PFSK-1 (cell line): ENCODE results near the gene MTCL3.

Experiments
- FOXP2 ChIP-seq: optimal IDR thresholded peaks from 2 replicates; pipeline ENCODE3; 2011; ENCODE audit warnings: borderline replicate concordance, control low read depth, inconsistent platforms; ENCODE audit not compliant: insufficient read depth; ENCODE audit errors: extremely low read length, extremely low read depth
- POLR2AphosphoS5 ChIP-seq: IDR thresholded peaks from 2 replicates; pipeline ENCODE4 v1.6.1; 2012; ENCODE audit warnings: low read depth, mild to moderate bottlenecking, control low read depth, low read length, moderate library complexity
- SIN3A ChIP-seq: IDR thresholded peaks from 2 replicates; pipeline ENCODE4 v1.6.1; 2012; ENCODE audit warnings: mild to moderate bottlenecking, low read length, moderate library complexity, borderline replicate concordance; ENCODE audit not compliant: insufficient read depth
- TAF1 ChIP-seq: IDR thresholded peaks from 2 replicates; pipeline ENCODE4 v1.6.1; 2012; ENCODE audit warnings: low read length, control low read depth, borderline replicate concordance; ENCODE audit not compliant: insufficient read depth
- TF ChIP-seq, protein P1 (sequence below), 2 experiments: IDR thresholded peaks; 2 replicates each; pipeline versions ENCODE4 v1.6.1 to v1.8.0; 2011 to 2012; ENCODE audit warnings: low read depth in 2 of 2, low read length in 2 of 2, control low read depth in 1 of 2, inconsistent platforms in 1 of 2, mild to moderate bottlenecking in 1 of 2, moderate library complexity in 1 of 2; ENCODE audit not compliant: insufficient read depth in 1 of 2

The MTCL3 gene

DNA sequence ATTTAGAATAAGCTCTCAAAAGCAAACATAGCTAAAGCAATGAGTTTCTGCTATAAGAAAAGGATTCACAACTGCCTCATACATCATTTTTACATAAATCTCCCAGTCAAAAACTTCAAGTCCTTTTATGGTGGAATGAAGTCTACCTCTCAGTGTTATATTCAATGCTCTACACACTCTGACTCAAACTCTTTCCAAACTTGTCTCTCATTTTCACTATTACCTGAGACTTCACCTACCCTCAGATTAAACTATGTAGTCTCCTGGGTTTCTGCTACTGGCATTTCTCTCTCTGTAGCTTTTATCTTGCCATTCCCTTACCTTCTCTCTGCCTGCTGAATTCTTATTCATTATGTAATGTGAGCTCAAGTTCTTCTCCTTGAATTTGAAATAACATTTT, 71.4 kb downstream of the MTCL3 start:
- no peak for TF ChIP-seq SIN3A
- no peak for TF ChIP-seq POLR2AphosphoS5
- TF ChIP-seq, protein P1, sequence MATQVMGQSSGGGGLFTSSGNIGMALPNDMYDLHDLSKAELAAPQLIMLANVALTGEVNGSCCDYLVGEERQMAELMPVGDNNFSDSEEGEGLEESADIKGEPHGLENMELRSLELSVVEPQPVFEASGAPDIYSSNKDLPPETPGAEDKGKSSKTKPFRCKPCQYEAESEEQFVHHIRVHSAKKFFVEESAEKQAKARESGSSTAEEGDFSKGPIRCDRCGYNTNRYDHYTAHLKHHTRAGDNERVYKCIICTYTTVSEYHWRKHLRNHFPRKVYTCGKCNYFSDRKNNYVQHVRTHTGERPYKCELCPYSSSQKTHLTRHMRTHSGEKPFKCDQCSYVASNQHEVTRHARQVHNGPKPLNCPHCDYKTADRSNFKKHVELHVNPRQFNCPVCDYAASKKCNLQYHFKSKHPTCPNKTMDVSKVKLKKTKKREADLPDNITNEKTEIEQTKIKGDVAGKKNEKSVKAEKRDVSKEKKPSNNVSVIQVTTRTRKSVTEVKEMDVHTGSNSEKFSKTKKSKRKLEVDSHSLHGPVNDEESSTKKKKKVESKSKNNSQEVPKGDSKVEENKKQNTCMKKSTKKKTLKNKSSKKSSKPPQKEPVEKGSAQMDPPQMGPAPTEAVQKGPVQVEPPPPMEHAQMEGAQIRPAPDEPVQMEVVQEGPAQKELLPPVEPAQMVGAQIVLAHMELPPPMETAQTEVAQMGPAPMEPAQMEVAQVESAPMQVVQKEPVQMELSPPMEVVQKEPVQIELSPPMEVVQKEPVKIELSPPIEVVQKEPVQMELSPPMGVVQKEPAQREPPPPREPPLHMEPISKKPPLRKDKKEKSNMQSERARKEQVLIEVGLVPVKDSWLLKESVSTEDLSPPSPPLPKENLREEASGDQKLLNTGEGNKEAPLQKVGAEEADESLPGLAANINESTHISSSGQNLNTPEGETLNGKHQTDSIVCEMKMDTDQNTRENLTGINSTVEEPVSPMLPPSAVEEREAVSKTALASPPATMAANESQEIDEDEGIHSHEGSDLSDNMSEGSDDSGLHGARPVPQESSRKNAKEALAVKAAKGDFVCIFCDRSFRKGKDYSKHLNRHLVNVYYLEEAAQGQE (IDR thresholded peaks at IDR 0.05; ENCODE audit: insufficient read depth in 1 of 2, low read depth in 2 of 2, low read length in 2 of 2): no peak
- TF ChIP-seq TAF1: no peak
- TF ChIP-seq FOXP2: no peak

DNA sequence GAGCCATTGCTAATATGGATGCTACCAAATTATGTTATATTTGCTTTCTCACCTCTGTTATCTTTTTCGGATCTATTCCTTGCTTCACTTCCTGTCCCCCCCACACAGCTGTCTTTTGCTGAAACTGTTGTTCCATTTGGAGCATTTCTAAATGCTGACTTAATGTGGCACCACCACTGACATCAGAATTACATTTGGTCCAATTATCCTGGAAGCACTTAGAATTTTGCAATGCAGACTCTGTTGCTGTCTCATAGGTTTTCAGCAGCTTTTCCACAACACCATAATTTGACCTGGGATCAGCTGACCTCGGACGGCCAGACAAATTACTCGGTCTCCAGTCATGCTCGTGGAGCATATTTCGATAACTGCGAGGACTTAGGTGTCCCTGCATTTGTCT, 72.8 kb downstream of the MTCL3 start:
- TF ChIP-seq, protein P1 (IDR thresholded peaks at IDR 0.05; ENCODE audit: insufficient read depth in 1 of 2, low read depth in 2 of 2, low read length in 2 of 2): no peak
- no peak for TF ChIP-seq TAF1
- no peak for TF ChIP-seq SIN3A
- no peak for TF ChIP-seq POLR2AphosphoS5
- TF ChIP-seq FOXP2: no peak

DNA sequence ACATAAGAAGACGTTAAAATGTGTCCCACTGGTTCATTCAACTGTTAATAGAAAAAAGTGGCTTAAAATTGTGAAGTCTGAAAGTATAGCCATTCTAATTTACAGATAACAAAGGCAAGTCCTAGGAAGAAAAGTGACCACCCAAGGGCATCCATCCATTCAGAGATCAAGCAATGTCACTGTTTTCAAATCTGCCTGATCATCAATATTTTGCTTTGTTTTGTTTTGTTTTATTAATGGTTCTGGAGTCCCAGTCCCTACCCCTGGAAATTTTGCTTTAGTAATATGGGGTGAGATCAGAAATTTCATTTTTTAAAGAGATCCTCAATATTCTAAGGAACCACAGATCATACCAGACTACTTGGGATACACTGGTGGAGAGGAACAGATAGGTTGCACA, 77.3 kb downstream of the MTCL3 start:
- TF ChIP-seq FOXP2 (no peak), POLR2AphosphoS5 (no peak), SIN3A (no peak), TAF1 (no peak)
- TF ChIP-seq, protein P1 (IDR thresholded peaks at IDR 0.05; ENCODE audit: insufficient read depth in 1 of 2, low read depth in 2 of 2, low read length in 2 of 2): no peak

DNA sequence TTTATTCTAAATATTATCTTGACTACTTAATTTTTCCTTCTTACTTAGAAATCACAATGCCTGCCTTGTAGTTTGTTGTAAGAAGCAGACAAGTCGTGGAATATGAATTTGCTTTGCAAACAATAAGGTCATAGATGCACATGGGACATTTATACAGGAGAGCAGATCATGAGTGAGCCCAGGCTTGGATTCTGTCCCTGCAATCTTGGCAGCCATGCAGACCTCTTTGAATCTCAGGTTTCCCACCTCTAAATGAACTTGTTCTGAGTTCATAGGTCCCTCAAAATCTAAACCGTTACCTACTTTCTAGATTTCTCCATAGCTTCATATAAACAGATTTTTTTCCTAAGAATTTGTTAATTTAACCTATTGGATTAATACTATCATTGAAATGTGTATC, 79.4 kb downstream of the MTCL3 start:
- TF ChIP-seq, protein P1 (IDR thresholded peaks at IDR 0.05; ENCODE audit: insufficient read depth in 1 of 2, low read depth in 2 of 2, low read length in 2 of 2): no peak
- no peak for TF ChIP-seq SIN3A
- TF ChIP-seq TAF1: no peak
- no peak for TF ChIP-seq FOXP2
- TF ChIP-seq POLR2AphosphoS5: no peak

DNA sequence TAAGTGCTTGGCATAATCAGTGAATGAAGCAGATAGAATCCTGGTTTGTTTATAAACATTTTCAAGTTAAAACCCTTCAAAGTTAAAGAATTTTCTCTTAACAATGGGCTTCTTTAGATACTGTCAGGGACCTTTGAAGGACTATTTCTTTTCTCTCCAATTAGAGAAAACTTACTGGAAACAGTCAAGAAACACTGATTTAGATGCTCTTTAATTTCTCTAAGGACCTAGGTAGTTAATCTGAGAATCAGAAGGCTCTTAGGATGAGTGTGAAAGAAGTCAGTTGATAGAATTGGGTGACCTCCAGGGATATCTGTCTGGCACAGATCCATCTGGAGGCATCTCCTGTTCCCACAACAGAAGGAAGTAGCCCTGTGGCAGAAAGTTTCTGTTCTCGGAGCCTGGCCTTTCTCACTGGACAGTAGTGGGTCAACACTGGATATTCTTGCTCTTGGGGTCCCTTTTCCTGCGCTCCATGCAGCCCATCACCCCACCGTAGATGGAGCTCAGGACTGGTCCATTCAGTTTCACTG, 82.5 kb downstream of the MTCL3 start:
- TF ChIP-seq TAF1: no peak
- TF ChIP-seq, protein P1 (IDR thresholded peaks at IDR 0.05; ENCODE audit: insufficient read depth in 1 of 2, low read depth in 2 of 2, low read length in 2 of 2): no peak
- TF ChIP-seq SIN3A: no peak
- no peak for TF ChIP-seq POLR2AphosphoS5
- TF ChIP-seq FOXP2: no peak
